Hindlimb muscle (tissue), 1 donor: Measurements from ENCODE around the gene MOSMO. TPM values are rescaled to one million over a fixed set of nuclear protein-coding genes. Genes with fewer than 3 reads are reported as not detected.
"Not testable (repeated sequence)": the region's sequence is repeated elsewhere in the genome, so short reads cannot be mapped to it uniquely, and the experiment has no call there.

Source experiments
- DNase-seq: peaks from one replicate; pipeline ENCODE4 v3.0.0-alpha.2; 2013
- polyA plus RNA-seq: library from polyadenylated mRNA; unstranded; fragments of 120-200 nt; gene quantifications from one replicate; pipeline ENCODE4 v1.2.1, GENCODE V29; 2013; ENCODE audit not compliant: insufficient read length

The MOSMO gene
- polyA plus RNA-seq, 1 donor: 14.0 TPM

GRCh38 chr16:22093996-22094395, 86.1 kb downstream of the MOSMO start:
- no peak for DNase-seq

- DNase-seq: peak; percentile 21
Measured at GRCh38 chr16:22098405-22099255, 90.7 kb downstream of the MOSMO start.

GRCh38 chr16:22099256-22099975, 91.5 kb downstream of the MOSMO start:
- no peak for DNase-seq

- no peak for DNase-seq
Measured at GRCh38 chr16:22103441-22103840, 95.5 kb downstream of the MOSMO start.

- no peak for DNase-seq
Measured at GRCh38 chr16:22109258-22109898, 101.5 kb downstream of the MOSMO start.

- DNase-seq: not testable (repeated sequence)
Measured at GRCh38 chr16:22111629-22112028, 103.7 kb downstream of the MOSMO start.

- no peak for DNase-seq
Measured at GRCh38 chr16:22116095-22116700, 108.3 kb downstream of the MOSMO start.

GRCh38 chr16:22117609-22118008, 109.7 kb downstream of the MOSMO start:
- DNase-seq: no peak

- DNase-seq: no peak
Measured at GRCh38 chr16:22120440-22120839, 112.5 kb downstream of the MOSMO start.

GRCh38 chr16:22122239-22122638, 114.3 kb downstream of the MOSMO start:
- no peak for DNase-seq

GRCh38 chr16:22123146-22123545, 115.2 kb downstream of the MOSMO start:
- no peak for DNase-seq

GRCh38 chr16:22123759-22124490, 116.0 kb downstream of the MOSMO start:
- no peak for DNase-seq

- DNase-seq: no peak
Measured at GRCh38 chr16:22124583-22125284, 116.8 kb downstream of the MOSMO start.

GRCh38 chr16:22126037-22126558, 118.2 kb downstream of the MOSMO start:
- DNase-seq: no peak

GRCh38 chr16:22128537-22128936, 120.6 kb downstream of the MOSMO start:
- not testable (repeated sequence) for DNase-seq

- DNase-seq: no peak
Measured at GRCh38 chr16:22130528-22130927, 122.6 kb downstream of the MOSMO start.

GRCh38 chr16:22132801-22133200, 124.9 kb downstream of the MOSMO start:
- no peak for DNase-seq
